ENCODE measurements around the gene LRRC2.

DNA sequence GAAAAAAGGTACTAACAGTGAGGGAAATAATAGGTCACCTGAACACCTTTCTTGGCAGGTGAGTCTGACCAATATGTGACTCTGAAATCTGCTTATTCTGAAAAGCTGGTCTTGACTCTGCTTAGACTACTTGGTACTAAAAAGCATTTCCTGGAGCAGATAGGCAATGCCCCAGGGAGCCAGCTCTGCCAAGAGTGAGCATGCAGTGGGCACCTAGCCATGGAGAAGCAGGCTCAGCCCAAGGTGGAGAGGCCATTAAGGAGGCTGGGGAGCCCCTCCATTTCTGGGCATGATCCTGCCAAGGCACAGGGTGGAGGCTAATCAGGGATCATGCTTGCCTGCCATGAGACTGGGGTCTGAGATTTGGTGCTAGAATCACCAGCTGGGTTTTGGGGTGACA, 99.8 kb downstream of the LRRC2 start:
- TF ChIP-seq, protein P1, sequence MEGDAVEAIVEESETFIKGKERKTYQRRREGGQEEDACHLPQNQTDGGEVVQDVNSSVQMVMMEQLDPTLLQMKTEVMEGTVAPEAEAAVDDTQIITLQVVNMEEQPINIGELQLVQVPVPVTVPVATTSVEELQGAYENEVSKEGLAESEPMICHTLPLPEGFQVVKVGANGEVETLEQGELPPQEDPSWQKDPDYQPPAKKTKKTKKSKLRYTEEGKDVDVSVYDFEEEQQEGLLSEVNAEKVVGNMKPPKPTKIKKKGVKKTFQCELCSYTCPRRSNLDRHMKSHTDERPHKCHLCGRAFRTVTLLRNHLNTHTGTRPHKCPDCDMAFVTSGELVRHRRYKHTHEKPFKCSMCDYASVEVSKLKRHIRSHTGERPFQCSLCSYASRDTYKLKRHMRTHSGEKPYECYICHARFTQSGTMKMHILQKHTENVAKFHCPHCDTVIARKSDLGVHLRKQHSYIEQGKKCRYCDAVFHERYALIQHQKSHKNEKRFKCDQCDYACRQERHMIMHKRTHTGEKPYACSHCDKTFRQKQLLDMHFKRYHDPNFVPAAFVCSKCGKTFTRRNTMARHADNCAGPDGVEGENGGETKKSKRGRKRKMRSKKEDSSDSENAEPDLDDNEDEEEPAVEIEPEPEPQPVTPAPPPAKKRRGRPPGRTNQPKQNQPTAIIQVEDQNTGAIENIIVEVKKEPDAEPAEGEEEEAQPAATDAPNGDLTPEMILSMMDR (IDR thresholded peaks at IDR 0.05; ENCODE audit: low read length): no peak
- TF ChIP-seq EZH2 (optimal IDR thresholded peaks at IDR 0.05; ENCODE audit: low read depth, low read length): no peak
